Measurements from ENCODE around the gene ITGB1BP1.

GRCh38 chr2:9418746-9419145 is 4.6 kb downstream of the ITGB1BP1 start:
- TF ChIP-seq, protein P1, sequence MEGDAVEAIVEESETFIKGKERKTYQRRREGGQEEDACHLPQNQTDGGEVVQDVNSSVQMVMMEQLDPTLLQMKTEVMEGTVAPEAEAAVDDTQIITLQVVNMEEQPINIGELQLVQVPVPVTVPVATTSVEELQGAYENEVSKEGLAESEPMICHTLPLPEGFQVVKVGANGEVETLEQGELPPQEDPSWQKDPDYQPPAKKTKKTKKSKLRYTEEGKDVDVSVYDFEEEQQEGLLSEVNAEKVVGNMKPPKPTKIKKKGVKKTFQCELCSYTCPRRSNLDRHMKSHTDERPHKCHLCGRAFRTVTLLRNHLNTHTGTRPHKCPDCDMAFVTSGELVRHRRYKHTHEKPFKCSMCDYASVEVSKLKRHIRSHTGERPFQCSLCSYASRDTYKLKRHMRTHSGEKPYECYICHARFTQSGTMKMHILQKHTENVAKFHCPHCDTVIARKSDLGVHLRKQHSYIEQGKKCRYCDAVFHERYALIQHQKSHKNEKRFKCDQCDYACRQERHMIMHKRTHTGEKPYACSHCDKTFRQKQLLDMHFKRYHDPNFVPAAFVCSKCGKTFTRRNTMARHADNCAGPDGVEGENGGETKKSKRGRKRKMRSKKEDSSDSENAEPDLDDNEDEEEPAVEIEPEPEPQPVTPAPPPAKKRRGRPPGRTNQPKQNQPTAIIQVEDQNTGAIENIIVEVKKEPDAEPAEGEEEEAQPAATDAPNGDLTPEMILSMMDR (IDR thresholded peaks at IDR 0.05): no peak
- no peak for TF ChIP-seq POLR2A (IDR thresholded peaks at IDR 0.05)

Data from Peyer's patch (tissue), 4 donors.